SK-N-SH (cell line): Measurements from ENCODE around the gene VAMP2. TPM values are rescaled to one million over a fixed set of nuclear protein-coding genes. Genes with fewer than 3 reads are reported as not detected.

Experiments used
- CHD2 ChIP-seq: fragments of 150-350 bp; IDR thresholded peaks from 2 replicates; pipeline ENCODE4 v1.6.1; 2018; ENCODE audit warnings: low read length; ENCODE audit not compliant: partially characterized antibody
- ELF1 ChIP-seq: IDR thresholded peaks from 2 replicates; pipeline ENCODE4 v1.4.0; 2012
- GABPA ChIP-seq: IDR thresholded peaks from 2 replicates; pipeline ENCODE4 v1.4.0; 2012; ENCODE audit warnings: low read depth, mild to moderate bottlenecking
- MEF2A ChIP-seq: IDR thresholded peaks from 2 replicates; pipeline ENCODE4 v1.4.0; 2012; ENCODE audit warnings: low read depth, borderline replicate concordance
- NFIC ChIP-seq: IDR thresholded peaks from 2 replicates; pipeline ENCODE4 v1.4.0; 2012; ENCODE audit warnings: borderline replicate concordance
- PBX3 ChIP-seq: IDR thresholded peaks from 2 replicates; pipeline ENCODE4; 2012
- POLR2AphosphoS5 ChIP-seq: IDR thresholded peaks from 2 replicates; pipeline ENCODE4 v1.6.1; 2012; ENCODE audit warnings: low read depth, low read length
- RAD21 ChIP-seq: IDR thresholded peaks from 2 replicates; pipeline ENCODE4 v1.6.1; 2012; ENCODE audit warnings: mild to moderate bottlenecking, low read length
- polyA plus RNA-seq, 3 experiments: library from polyadenylated mRNA; depleted of rRNA; stranded (reverse); fragments of >200 nt; gene quantifications; 2 replicates each; pipeline ENCODE4 v1.2.3, GENCODE V29; 2012

VAMP2 gene
- polyA plus RNA-seq, 1 of the 3 experiments (the other 2 are of a cell fraction): 42.0 TPM

DNA sequence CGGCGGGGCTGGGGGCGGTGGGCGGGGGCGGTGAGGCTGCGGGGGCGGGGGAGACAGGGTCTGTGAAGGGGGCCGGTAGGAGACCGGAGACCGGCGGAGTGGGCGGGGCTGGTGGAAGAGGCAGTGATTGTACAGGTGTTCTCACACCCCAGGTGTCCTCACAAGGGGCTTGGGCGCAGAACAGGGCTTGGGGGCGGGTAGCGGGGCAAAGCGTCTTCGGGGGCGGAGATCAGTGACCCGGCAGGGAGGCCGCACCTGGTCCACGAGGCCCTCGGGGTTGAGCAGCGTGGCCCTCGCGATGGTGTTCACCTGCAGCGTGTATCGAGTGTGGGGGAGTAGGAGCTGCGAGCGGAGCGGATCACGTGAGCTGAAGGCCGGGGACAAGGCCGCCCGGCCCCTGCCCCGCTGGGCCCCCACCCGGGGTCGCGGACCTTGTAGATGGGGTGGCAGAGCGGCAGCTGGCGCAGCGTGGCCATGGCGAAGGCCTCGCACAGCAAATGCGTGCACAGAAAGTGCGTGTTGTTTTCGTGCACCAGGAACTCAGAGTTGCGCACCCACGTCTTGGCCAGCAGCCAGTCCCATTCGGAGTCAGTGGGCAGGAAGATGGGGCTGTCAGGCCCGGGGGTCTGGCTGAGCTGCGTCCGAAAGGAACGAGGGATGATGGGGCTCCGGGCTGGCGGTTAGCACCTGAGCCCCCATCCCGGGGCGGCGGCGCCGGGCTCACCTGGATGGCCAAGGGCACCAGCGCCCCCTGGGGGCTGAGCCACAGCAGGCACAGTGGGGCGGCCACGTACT, 52.9 kb downstream of the VAMP2 start (continued):
- TF ChIP-seq POLR2AphosphoS5 (no peak), NFIC (peak; percentile 34; the same call in 1 of the 2 replicates), ELF1 (no peak), GABPA (no peak), CHD2 (no peak), RAD21 (peak; percentile 52), MEF2A (no peak), PBX3 (no peak)

Other genes starting within 250 kb of the VAMP2 start
- gene RNF227, start 246.7 kb downstream of the VAMP2 start, polyA plus RNA-seq (2012; rRNA removed): 7.4 and 9.0 TPM in 2 replicates
- 4.4 and 5.1 TPM in 2 replicates for gene KCNAB3, start 233.1 kb downstream of the VAMP2 start, polyA plus RNA-seq (2012; rRNA removed)
- gene TRAPPC1, start 231.0 kb downstream of the VAMP2 start, polyA plus RNA-seq (2012; rRNA removed): 390 and 555 TPM in 2 replicates
- gene CNTROB, start 230.7 kb downstream of the VAMP2 start, polyA plus RNA-seq (2012; rRNA removed): 26.3 and 27.4 TPM in 2 replicates
- gene GUCY2D, start 160.3 kb downstream of the VAMP2 start, polyA plus RNA-seq (2012; rRNA removed): not detected in 2 replicates
- gene ALOX15B, start 123.9 kb downstream of the VAMP2 start, polyA plus RNA-seq (2012; rRNA removed): not detected in 2 replicates
- gene ALOX12B, start 75.2 kb downstream of the VAMP2 start, polyA plus RNA-seq (2012; rRNA removed): 0.20 TPM in 1 of 2 replicates, not detected in the other
- gene ALOXE3, start 44.4 kb downstream of the VAMP2 start, polyA plus RNA-seq (2012; rRNA removed): 0.13 and 0.46 TPM in 2 replicates
- 0.71 and 1.2 TPM in 2 replicates for gene HES7, start 38.8 kb downstream of the VAMP2 start, polyA plus RNA-seq (2012; rRNA removed)
- 32.7 and 56.8 TPM in 2 replicates for gene PER1, start 10.5 kb downstream of the VAMP2 start, polyA plus RNA-seq (2012; rRNA removed)
- 18.6 and 19.2 TPM in 2 replicates for gene TMEM107, start 13.4 kb upstream of the VAMP2 start, polyA plus RNA-seq (2012; rRNA removed)
- 3.7 and 4.3 TPM in 2 replicates for gene BORCS6, start 27.2 kb upstream of the VAMP2 start, polyA plus RNA-seq (2012; rRNA removed)
- gene AURKB, start 47.6 kb upstream of the VAMP2 start, polyA plus RNA-seq (2012; rRNA removed): 28.8 and 43.9 TPM in 2 replicates
- 11.0 and 12.6 TPM in 2 replicates for gene CTC1, start 85.1 kb upstream of the VAMP2 start, polyA plus RNA-seq (2012; rRNA removed)
- gene PFAS, start 86.3 kb upstream of the VAMP2 start, polyA plus RNA-seq (2012; rRNA removed): 22.4 and 24.0 TPM in 2 replicates
- gene RANGRF, start 125.7 kb upstream of the VAMP2 start, polyA plus RNA-seq (2012; rRNA removed): 47.3 and 55.9 TPM in 2 replicates
- 4.1 and 5.6 TPM in 2 replicates for gene SLC25A35, start 132.5 kb upstream of the VAMP2 start, polyA plus RNA-seq (2012; rRNA removed)
- gene ARHGEF15, start 147.3 kb upstream of the VAMP2 start, polyA plus RNA-seq (2012; rRNA removed): not detected in 2 replicates
- gene ODF4, start 176.9 kb upstream of the VAMP2 start, polyA plus RNA-seq (2012; rRNA removed): not detected in 2 replicates
- 4,770 and 5,684 TPM in 2 replicates for gene RPL26, start 220.2 kb upstream of the VAMP2 start, polyA plus RNA-seq (2012; rRNA removed)
- not detected in 2 replicates for gene RNF222, start 234.9 kb upstream of the VAMP2 start, polyA plus RNA-seq (2012; rRNA removed)